ENCODE measurements around the gene KLK7. TPM values are rescaled to one million over a fixed set of nuclear protein-coding genes. Genes with fewer than 3 reads are reported as not detected.

KLK7 gene
- 0.06 TPM for polyA plus RNA-seq (2013, experiment 1 of 2; ENCODE audit: insufficient read length)
- polyA plus RNA-seq (2013, experiment 2 of 2; ENCODE audit: insufficient read length) = not detected

- no peak for DNase-seq
Observed at GRCh38 chr19:50983625-50984292, at the start of gene KLK7. Gene KLK7, minus strand, starts transcription at chr19:50983917. Its CDS starts 1,518 bp downstream, at chr19:50982399.

DNA sequence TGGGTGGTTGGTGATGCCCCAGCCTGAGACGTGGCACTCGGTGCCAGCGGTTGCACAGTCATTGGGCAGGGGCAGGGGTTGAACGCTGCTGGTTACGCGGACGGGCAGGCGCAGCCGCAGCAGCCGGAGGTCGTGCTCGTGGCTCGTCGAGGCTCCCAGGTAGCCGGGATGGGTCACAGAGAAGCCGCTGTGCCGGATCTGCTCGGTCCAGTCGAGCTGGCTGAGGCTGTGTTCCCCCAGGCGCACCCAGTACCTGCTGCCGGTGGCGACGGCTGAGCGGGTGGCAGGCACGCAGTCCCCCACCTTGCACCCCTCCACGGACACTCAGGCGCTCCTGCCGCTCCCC is 48.1 kb upstream of the KLK7 start:
- DNase-seq = no peak

GRCh38 chr19:51031220-51031879 is 47.6 kb upstream of the KLK7 start:
- no peak for DNase-seq

- DNase-seq = no peak
Observed at GRCh38 chr19:51030631-51031030, 46.9 kb upstream of the KLK7 start.

GRCh38 chr19:51029718-51030117 is 46.0 kb upstream of the KLK7 start:
- DNase-seq = no peak

DNA sequence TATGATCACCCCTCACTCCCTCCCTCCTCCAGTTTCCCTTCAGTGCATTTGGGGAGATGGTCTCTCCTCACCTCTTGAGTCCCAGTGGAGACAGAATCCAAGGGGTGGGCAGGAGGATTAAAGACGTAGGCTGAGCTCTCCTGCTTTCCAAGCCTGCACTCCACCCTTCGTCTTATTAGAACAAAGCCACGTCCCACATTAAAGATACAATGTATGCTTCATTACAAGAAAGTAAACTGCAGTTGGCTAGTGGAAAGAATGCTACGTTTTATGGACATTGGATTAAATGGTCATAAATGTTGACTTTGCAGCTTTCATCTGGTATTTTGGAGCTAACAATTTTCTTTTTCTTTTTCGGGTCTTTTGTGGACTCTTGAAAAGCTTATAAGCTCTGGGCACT is 44.2 kb upstream of the KLK7 start:
- DNase-seq = no peak

- no peak for DNase-seq
Observed at GRCh38 chr19:51027126-51027806, 43.5 kb upstream of the KLK7 start.

DNA sequence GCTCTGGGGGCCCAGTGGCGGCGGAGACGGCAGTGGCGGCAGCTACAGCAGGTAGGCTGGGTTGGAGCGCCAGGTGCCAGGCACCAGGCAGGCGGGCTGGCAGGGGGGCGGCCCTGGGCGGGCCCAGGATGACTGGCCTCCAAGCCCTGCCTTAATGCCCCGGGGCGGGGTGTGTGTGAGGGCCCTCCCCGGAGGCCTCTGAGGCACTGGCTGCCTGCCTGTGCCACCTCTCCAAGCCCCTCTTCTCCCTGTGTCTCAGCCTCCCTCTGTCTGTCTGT is 42.8 kb upstream of the KLK7 start, which contains the start of gene KLK11:
Gene KLK11, minus strand, starts transcription at position 63 of the 278 bp plus-strand sequence. CDS start 985 bp downstream, outside the sequence.
- DNase-seq = no peak

- no peak for DNase-seq
Observed at GRCh38 chr19:51025809-51026553, 42.3 kb upstream of the KLK7 start.

GRCh38 chr19:51025401-51025800 is 41.7 kb upstream of the KLK7 start:
- no peak for DNase-seq

GRCh38 chr19:51024924-51025323 is 41.2 kb upstream of the KLK7 start:
- DNase-seq = no peak

DNA sequence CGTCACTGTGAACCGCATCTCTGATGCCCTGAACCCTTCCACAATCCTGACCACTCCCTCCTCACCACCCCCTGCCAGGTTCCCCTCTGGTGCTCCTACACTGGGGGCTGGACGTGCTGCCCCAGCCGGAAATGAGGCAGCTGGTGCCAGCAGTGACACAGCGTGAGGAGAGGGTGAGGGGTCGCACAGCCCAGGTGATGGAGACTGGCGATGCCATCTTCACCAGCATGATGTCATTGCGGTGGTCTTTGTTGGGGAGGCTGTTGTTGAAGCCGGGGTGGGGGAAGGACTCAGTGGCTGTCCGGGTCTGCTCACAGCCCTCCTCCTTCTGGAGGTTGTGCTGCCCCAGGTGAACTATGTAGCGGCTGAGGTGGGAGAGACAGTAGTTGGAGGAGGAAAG is 40.2 kb upstream of the KLK7 start:
- DNase-seq = no peak

GRCh38 chr19:51022526-51022925 is 38.8 kb upstream of the KLK7 start:
- no peak for DNase-seq

DNA sequence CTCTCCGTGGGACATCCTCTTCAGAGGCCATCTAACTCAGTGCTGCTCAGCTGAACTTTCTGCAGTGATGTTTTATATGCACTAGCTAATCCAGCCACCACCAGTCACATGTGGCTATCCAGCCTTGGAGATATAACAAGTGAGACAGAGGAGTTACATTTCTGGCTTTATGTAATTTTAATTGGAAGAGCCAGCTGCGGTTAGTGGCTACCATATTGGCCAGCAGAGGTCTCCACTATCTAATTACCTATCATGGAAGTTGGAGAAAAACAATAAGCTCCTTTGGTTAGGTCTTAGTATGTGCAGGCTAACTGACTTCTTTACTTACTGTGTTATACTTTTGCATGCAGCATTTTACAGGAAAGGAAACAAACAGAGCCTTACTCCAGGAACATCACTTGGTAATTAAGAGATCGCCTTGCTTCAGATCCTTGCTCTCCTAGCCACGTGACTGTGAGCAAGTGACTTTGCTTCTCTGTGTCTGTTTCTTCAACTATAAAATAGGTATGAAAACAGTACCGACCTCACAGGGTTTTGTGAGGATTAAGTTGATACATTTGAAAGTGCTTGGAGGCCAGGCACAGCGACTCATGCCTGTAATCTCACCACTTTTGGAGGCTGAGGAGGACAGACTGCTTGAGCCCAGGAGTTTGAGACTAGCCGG is 37.4 kb upstream of the KLK7 start:
- peak; percentile 40 for DNase-seq

- no peak for DNase-seq
Observed at GRCh38 chr19:51019544-51019925, 35.8 kb upstream of the KLK7 start, which contains the start of gene KLK10. Gene KLK10, minus strand, starts transcription at chr19:51019709. Its CDS starts 579 bp downstream, at chr19:51019130.

DNA sequence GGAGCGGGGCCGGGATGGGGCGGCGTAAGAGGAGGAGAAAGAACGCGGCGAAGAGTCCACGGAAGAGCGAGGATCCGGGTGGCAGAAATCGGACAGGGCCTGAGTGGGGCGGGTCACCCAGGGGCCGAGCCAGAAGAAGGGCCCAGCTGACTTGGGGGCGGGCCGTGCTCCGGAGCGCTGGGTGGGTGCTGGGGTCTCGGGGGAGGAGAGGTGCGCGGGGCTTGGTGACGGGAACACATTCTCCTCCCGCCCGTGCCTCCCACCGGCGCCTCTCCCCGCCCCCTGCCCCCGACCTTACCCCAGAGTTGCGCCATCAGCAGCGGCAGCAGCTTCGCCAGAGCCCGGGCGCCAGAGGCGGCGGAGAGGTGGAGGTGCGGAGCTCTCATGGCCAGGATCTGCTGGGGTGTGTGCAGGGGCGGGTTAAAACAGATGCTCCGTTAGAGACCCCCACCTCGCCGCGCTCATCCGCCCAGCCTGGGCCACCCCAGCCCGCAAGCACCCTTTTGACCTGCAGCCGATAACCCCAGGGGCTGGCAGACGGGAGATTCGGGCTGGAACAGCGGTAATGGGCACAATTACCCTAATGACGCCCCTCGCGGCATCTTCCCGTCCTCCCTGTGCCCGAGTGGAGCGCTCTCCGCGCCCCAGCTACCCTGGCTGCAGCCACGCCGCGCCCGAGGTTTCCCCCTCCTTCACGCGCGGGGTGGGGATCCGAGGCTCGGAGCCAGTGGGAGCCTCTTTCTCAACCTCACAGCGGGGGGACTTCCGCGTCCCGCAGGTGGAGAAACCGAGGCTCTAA is 35.2 kb upstream of the KLK7 start:
- DNase-seq = no peak

GRCh38 chr19:51016798-51017683 is 33.3 kb upstream of the KLK7 start:
- peak; percentile 26 for DNase-seq

DNA sequence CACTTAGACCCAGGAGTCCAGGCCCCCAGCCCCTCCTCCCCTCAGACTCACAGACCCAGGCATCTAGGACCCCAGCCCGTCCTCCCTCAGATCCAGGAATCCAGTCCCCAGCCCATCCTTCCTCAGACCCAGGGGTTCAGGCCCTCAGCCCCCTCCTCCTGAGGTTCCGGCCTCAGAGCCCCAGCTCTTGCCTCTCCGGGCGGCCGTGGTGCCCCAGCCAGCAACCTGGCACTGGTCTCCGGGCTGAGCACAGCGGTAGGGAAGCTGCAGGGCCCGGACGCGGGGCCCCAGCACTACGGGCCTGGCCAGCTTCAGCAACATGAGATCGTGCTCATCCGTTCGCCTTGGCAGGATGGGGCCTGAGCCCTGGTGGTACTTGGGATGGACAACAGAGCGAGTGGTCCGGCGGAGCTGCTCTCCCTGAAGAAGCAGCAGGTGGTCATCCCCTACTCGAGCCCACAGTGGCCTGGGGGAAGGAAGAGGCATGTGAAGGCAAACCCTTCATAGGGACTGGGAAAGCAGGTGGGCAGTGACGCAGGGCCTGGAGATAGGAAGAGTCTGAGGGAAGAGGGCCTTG is 32.1 kb upstream of the KLK7 start:
- DNase-seq = no peak

DNA sequence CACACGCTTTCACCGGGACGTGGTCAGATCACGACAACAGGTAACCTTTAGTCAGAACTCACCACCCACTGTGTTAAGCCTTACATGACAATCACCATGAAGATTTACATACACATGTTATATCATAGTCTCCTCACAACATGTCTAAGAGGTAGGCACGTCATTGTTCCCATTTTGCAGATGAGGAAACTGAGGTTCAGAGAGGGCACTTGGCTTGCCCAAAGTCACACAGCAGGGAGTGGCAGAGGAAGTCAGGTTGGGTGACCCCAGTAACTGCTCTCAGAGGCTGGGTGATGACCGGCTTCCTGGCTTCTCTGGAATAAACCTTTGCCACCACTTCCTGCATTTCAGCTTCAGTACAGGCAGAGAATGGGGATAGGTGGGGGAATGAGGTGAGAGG is 30.5 kb upstream of the KLK7 start:
- no peak for DNase-seq

GRCh38 chr19:51012661-51013190 is 29.0 kb upstream of the KLK7 start:
- DNase-seq = no peak

Measured in fibroblast of skin of scalp (primary cell).